HUES64 (cell line): ENCODE measurements around the gene AHCYL2.
"Not testable (repeated sequence)": the region's sequence is repeated elsewhere in the genome, so short reads cannot be mapped to it uniquely, and the experiment has no call there.

Experiments
- H3K27ac ChIP-seq: 2 replicates; pipeline ENCODE4 v1.7.0; 2013; ENCODE audit warnings: low read depth, low read length, inconsistent platforms
- H3K27me3 ChIP-seq: 2 replicates; pipeline ENCODE4 v1.6.1; 2013; ENCODE audit warnings: mild to moderate bottlenecking, low read length; ENCODE audit not compliant: insufficient read depth
- H3K36me3 ChIP-seq: 2 replicates; pipeline ENCODE4 v1.6.1; 2013; ENCODE audit warnings: mild to moderate bottlenecking, low read length; ENCODE audit not compliant: insufficient read depth
- H3K4me1 ChIP-seq: 2 replicates; pipeline ENCODE4 v1.6.1; 2013; ENCODE audit warnings: mild to moderate bottlenecking, low read length, moderate library complexity; ENCODE audit not compliant: insufficient read depth
- H3K4me3 ChIP-seq: 2 replicates; pipeline ENCODE4 v1.5.1; 2013; ENCODE audit warnings: mild to moderate bottlenecking, low read length, moderate library complexity
- H3K9ac ChIP-seq: 2 replicates; pipeline ENCODE4 v1.6.1; 2013; ENCODE audit warnings: mild to moderate bottlenecking, low read depth, low read length
- H3K9me3 ChIP-seq: 2 replicates; pipeline ENCODE4 v1.6.1; 2013; ENCODE audit warnings: low read depth, low read length; ENCODE audit not compliant: insufficient read depth
- WGBS: fragments of 150-250, 120-280 bp; methylation state at CpG from one replicate; pipeline ENCODE4 v1.1.7; 2013; ENCODE audit warnings: missing lambda C conversion rate; 5-methylcytosine and 5-hydroxymethylcytosine counted together

AHCYL2 gene

DNA sequence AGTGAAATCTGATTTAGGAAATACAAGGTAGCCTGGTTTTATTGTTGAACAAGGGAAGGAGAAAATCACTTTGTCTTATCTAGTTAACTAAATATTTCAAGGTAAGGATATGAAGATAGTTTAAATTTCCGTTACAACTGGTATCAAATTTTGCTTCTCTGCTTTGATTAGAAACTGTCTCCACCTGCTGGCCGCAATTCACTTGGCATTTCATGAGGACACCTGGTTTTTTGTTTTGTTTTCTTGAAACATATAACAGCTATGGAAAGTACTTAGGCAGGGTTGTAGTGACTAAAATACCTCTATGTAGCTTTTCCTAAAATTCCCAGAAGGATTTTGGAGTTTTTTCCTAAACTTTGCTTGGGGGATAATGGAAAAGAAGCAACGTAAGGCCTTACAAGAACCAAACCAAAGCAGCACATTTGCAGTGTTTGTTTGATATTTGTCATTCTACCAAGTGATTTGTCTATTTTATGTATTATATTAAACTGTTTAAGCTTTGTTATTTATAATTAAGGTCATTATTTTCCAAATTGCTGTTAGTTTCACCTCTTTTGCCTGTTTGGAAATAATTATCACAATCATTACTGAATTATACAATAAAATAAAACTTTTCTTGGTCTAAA lies 73.6 kb downstream of the AHCYL2 start:
- Histone ChIP-seq H3K9ac (no peak overlapping the region), H3K27me3 (no peaks in the 10 kb centered on the region), H3K9me3 (0 out of 2 replicates have a peak, but pooled peaks cover 2% of the 10 kb centered on the region), H3K27ac (no peak overlapping the region), H3K4me1 (no peaks in the 10 kb centered on the region), H3K4me3 (no peak overlapping the region), H3K36me3 (no peaks in the 10 kb centered on the region)
- 57% methylated on average over 3 of the region's 3 CpGs for WGBS

- 85% methylated on average over 2 of the region's 3 CpGs for WGBS
- no peaks in the 10 kb centered on the region for H3K4me1 ChIP-seq
- 0 out of 2 replicates have a peak, but pooled peaks cover 2% of the 10 kb centered on the region for H3K9me3 ChIP-seq
- H3K27me3 ChIP-seq, result no peaks in the 10 kb centered on the region
- no peak overlapping the region for H3K9ac ChIP-seq
- H3K27ac ChIP-seq, result no peak overlapping the region
- H3K4me3 ChIP-seq, result no peak overlapping the region
- no peaks in the 10 kb centered on the region for H3K36me3 ChIP-seq
These were observed 75.1 kb downstream of the AHCYL2 start for GRCh38 chr7:129299889-129300288.

DNA sequence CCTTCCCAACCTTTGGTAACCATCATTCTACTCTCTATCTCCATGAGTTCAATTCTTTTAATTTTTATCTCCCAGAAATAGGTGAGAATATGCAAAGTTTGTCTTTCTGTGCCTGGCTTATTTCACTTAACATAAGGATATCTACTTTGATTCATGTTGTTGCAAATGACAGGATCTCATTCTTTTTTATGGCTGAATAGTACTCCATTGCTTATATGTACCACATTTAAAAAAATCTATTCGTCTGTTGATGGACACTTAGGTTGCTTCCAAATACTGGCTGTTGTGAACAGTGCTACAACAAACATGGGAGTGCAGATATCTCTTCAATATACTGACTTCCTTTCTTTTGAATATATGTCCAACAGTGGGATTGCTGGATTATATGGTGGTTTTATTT lies 75.5 kb downstream of the AHCYL2 start:
- not testable (repeated sequence) for H3K27ac ChIP-seq, H3K27me3 ChIP-seq, H3K9me3 ChIP-seq, H3K4me1 ChIP-seq, H3K4me3 ChIP-seq, H3K9ac ChIP-seq, H3K36me3 ChIP-seq
- WGBS, result 100% methylated on average over 1 of the region's 1 CpG

DNA sequence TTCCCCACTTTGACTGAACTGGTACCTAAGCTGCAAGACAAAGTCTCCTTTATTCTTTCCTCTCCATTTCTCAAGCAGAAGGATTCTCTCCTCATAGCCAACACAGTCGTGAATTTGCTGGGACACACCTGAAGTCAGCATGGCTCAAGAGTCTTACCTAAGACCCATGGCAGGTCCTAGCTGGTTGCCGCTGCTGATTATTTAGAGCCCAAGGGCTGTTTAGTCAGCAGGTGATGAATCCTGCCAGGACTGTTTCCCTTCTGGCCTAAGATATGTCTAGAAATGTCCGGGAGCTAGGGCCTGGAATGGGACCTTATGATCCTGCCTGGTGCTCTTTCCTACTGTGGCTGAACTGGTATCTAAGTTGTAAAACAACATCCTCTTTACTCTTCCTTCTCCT lies 82.8 kb downstream of the AHCYL2 start:
- Histone ChIP-seq H3K4me1 (no peaks in the 10 kb centered on the region), H3K36me3 (no peaks in the 10 kb centered on the region), H3K9me3 (no peaks in the 10 kb centered on the region), H3K27ac (no peak overlapping the region), H3K27me3 (no peaks in the 10 kb centered on the region), H3K4me3 (no peak overlapping the region), H3K9ac (no peak overlapping the region)
- 94% methylated on average over 3 of the region's 3 CpGs for WGBS

- Histone ChIP-seq H3K36me3 (no peaks in the 10 kb centered on the region), H3K4me3 (no peak overlapping the region), H3K9me3 (no peaks in the 10 kb centered on the region), H3K9ac (no peak overlapping the region), H3K27me3 (no peaks in the 10 kb centered on the region), H3K4me1 (no peaks in the 10 kb centered on the region), H3K27ac (no peak overlapping the region)
- 100% methylated on average over 1 of the region's 1 CpG for WGBS
These were observed 83.2 kb downstream of the AHCYL2 start for GRCh38 chr7:129308047-129308446.

GRCh38 chr7:129311429-129311828 lies 86.6 kb downstream of the AHCYL2 start:
- H3K9ac ChIP-seq, result no peak overlapping the region
- no peaks in the 10 kb centered on the region for H3K9me3 ChIP-seq
- no peak overlapping the region for H3K27ac ChIP-seq
- no peaks in the 10 kb centered on the region for H3K27me3 ChIP-seq
- H3K36me3 ChIP-seq, result no peaks in the 10 kb centered on the region
- no peak overlapping the region for H3K4me3 ChIP-seq
- H3K4me1 ChIP-seq, result no peaks in the 10 kb centered on the region
- WGBS, result 91% methylated on average over 5 of the region's 5 CpGs

DNA sequence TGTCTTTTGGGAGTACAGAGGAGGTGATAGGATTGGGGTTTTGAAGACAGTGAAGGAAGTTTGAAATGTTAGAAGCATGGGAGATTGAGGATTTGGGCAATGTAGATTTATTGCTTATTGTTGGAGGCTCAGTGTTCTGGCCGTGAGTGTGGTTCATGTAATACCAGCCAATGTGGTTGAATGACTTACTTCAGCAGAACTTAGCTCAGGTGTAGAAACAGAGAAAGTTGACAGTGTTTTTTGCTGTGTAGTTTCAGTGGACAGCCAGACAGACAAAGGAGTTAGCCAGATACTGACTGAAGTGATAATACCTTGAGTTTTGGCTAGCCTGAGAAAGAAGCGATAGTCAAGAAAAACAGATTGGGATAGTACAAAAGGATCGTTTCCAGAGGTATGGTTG lies 88.5 kb downstream of the AHCYL2 start:
- Histone ChIP-seq H3K36me3 (no peaks in the 10 kb centered on the region), H3K27ac (no peak overlapping the region), H3K9me3 (no peaks in the 10 kb centered on the region), H3K27me3 (no peaks in the 10 kb centered on the region), H3K4me3 (no peak overlapping the region), H3K4me1 (no peaks in the 10 kb centered on the region), H3K9ac (no peak overlapping the region)
- WGBS, result 91% methylated on average over 3 of the region's 3 CpGs

DNA sequence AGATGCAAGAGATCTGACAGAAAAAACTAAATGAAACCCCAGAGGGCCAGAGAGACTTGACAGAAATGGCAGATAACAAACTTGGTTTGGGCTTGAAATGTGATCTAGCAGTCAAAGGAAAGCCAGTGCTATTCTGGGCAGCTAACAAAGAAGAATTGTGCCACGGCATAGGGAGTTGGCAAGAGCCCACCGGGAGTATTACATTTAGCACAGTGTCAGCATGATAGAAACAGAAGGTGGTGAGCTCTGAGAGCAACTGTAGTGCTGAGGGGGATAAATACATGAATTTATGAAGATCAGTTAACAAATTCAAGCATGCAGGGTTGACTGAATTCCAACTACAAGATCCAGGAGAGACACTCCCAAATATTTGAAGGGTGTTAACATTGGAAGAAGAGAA lies 91.1 kb downstream of the AHCYL2 start:
- H3K36me3 ChIP-seq, result no peaks in the 10 kb centered on the region
- WGBS, result 93% methylated on average over 2 of the region's 2 CpGs
- H3K9me3 ChIP-seq, result no peaks in the 10 kb centered on the region

DNA sequence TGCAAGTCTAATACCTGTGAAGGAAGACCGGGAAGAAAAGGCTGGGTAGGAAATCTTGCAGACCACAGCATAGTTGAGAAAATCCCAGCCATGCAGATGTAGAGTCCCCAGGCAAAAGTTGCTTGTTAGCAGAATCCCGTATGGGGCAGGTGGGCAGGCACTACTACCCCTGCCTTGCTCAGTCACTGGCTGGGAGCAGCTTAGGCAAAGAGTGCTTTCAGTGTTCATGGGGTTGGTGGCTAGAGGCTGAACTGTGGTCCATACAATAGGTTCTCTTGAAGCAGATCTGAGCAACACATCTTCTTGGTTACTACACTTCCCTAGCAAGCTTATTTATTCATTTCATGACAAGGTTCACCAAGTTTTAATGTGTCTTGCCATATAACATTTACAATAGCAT lies 92.6 kb downstream of the AHCYL2 start:
- 81% methylated on average over 2 of the region's 2 CpGs for WGBS
- no peaks in the 10 kb centered on the region for H3K9me3 ChIP-seq
- H3K4me3 ChIP-seq, result no peak overlapping the region
- H3K36me3 ChIP-seq, result no peaks in the 10 kb centered on the region
- H3K4me1 ChIP-seq, result no peaks in the 10 kb centered on the region
- H3K9ac ChIP-seq, result no peak overlapping the region
- no peak overlapping the region for H3K27ac ChIP-seq
- no peaks in the 10 kb centered on the region for H3K27me3 ChIP-seq

More for the DNA sequence above, 91.1 kb downstream of the AHCYL2 start:
- H3K27me3 ChIP-seq, result no peaks in the 10 kb centered on the region
- no peak overlapping the region for H3K9ac ChIP-seq
- no peak overlapping the region for H3K27ac ChIP-seq
- no peak overlapping the region for H3K4me3 ChIP-seq
- H3K4me1 ChIP-seq, result no peaks in the 10 kb centered on the region

DNA sequence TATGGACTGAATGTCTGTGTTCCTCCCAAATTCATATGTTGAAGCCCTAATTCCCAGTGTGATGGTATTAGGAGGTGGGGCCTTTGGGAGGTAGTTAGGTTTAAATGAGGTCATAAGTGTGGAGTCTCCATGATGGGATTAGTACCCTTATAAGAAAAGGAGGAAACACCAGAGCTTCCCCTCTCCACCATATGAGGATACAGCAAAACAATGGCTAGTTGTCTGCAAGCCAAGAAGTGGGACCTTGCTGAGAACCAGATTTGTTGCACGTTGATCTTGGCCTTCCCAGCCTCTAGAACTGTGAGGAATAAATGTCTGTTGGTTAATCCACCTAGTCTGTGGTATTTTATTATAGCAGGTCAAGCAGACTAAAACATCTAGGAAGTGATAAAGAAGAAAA lies 102.2 kb downstream of the AHCYL2 start:
- 94% methylated on average over 1 of the region's 1 CpG for WGBS
- H3K36me3 ChIP-seq, result no peaks in the 10 kb centered on the region
- peaks cover 7% of the 10 kb centered on the region; the same call in 1 of the 2 replicates for H3K9me3 ChIP-seq
- no peak overlapping the region for H3K4me3 ChIP-seq
- H3K27me3 ChIP-seq, result no peaks in the 10 kb centered on the region
- H3K9ac ChIP-seq, result no peak overlapping the region
- H3K27ac ChIP-seq, result no peak overlapping the region
- no peaks in the 10 kb centered on the region for H3K4me1 ChIP-seq

DNA sequence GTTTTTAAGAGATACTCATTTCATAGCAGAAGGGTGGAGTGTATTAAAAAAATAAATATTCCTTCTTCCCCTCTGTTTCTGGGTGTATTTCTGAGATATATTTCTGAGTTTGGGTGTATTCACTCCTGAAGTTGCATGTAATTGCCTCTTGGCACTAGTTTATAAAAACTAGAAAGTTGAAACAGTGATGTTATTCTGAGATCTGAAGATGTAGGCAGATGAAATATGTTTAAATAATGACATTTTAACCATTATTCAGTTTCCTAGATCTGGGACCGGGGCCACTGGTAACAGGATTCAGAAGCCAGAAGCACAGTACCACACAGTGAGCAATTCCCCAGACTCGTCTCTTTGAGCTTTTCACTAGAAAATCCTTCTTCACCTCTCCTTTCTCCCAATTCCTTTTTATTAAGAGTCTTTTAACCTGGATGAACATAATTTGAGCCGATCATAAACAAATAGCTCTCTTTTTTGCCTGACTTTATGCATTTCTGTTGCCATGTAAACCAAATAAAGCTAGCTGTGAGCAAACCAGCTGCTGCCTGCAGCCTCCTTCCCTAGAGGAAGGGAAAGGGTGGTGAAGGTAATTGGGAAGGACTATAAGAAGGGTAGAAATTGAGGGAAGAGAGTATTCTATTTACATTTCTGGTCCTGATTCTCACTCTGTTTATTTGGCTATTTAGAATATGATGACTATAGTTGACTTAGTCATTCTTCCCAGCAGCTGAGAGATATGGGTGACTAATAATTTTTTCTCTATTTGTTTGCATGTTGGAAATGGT lies 107.6 kb downstream of the AHCYL2 start:
- Histone ChIP-seq H3K9ac (no peak overlapping the region), H3K4me3 (no peak overlapping the region), H3K27ac (no peak overlapping the region), H3K9me3 (no peaks in the 10 kb centered on the region), H3K36me3 (no peaks in the 10 kb centered on the region), H3K27me3 (no peaks in the 10 kb centered on the region), H3K4me1 (no peaks in the 10 kb centered on the region)
- 93% methylated on average over 3 of the region's 3 CpGs for WGBS
